Right lobe of liver (tissue), 6 donors: ENCODE data around the gene ANKRD44. TPM values are rescaled to one million over a fixed set of nuclear protein-coding genes. Genes with fewer than 3 reads are reported as not detected.

Experiments
- ATAC-seq, 4 donors: fragments of 200-7000 bp; cut with Tn5 transposase; one replicate each; pipeline ENCODE4 v1.9.1; 2020; ENCODE audit warnings: mild to moderate bottlenecking in 4 of 4, moderate library complexity in 4 of 4
- DNase-seq, 3 donors: peaks; one replicate each; pipeline ENCODE4 v3.0.0-alpha.2; 2020
- H3K27ac ChIP-seq, 3 donors: fragments of 200-600 bp; one replicate each; pipeline ENCODE4 v1.8.0; 2022
- H3K27me3 ChIP-seq, 2 donors: fragments of 200-600 bp; one replicate each; pipeline ENCODE4 v1.8.0; 2022
- H3K36me3 ChIP-seq, 4 donors: fragments of 200-600 bp; sonication (generic) in 1 of 4; one replicate each; pipeline versions ENCODE4 v1.5.1 to v1.8.0; 2017 to 2022; ENCODE audit warnings: control low read depth in 1 of 4
- H3K4me1 ChIP-seq, 4 donors: fragments of 200-600 bp; sonication (generic) in 1 of 4; one replicate each; pipeline versions ENCODE4 v1.5.1 to v1.8.0; 2017 to 2022; ENCODE audit warnings: control low read depth in 1 of 4
- H3K4me3 ChIP-seq, 3 donors: fragments of 200-600 bp; one replicate each; pipeline ENCODE4 v1.8.0; 2022
- H3K9me3 ChIP-seq, 4 donors: fragments of 200-600 bp; sonication (generic) in 1 of 4; one replicate each; pipeline versions ENCODE4 v1.5.1 to v1.8.0; 2017 to 2022; ENCODE audit warnings: control low read depth in 1 of 4
- POLR2A ChIP-seq: fragments of 450-650 bp; IDR thresholded peaks from one replicate; pipeline ENCODE4 v1.6.1; 2017; ENCODE audit warnings: antibody characterized with exemption, mild to moderate bottlenecking
- WGBS: methylation state at CpG from one replicate; pipeline ENCODE4 v1.1.6; 2018; ENCODE audit warnings: low coverage, low lambda C conversion rate; ENCODE audit not compliant: insufficient coverage; ENCODE audit errors: missing lambda C conversion rate; 5-methylcytosine and 5-hydroxymethylcytosine counted together
- intact Hi-C, 2 donors: fragments of 100-400 bp; cut with DNase I; formaldehyde crosslinking; loops; one replicate each; pipeline versions ENCODE4 v1.11.2 to v1.14.1; 2022
- total RNA-seq, 6 experiments: library from RNA; depleted of rRNA in 2 of 6; stranded (reverse); fragments of >200 nt in 2 of 6; fragmentation: NEBNext Ultra II Directional in 3 of 6; extraction: Animal tissue kit (Norgen Biotek cat#: 25700) in 3 of 6; gene quantifications; one replicate each; pipeline versions ENCODE4 v1.1.0 to v1.2.4, GENCODE V29; 2016 to 2023
- TF ChIP-seq, protein P1 (sequence below), 4 donors: fragments of 200-600 bp in 3 of 4; fragments of 450-650 bp in 1 of 4; IDR thresholded peaks; one replicate each; pipeline versions ENCODE4 v1.5.1 to v1.8.0; 2016 to 2022; ENCODE audit warnings: antibody characterized with exemption in 4 of 4, mild to moderate bottlenecking in 2 of 4
- donor health status: DM: no; HTN: yes; CAD: no.
- donor health status: DM: no; HTN: no; CAD: no.
- donor health status: DM: no; HTN: no; CAD: no.
- donor health status: DM: no; HTN: yes; CAD: no.
- donor health status: DM: no; HTN: yes; CAD: no.

Gene ANKRD44
- total RNA-seq, 6 experiments from 2014 or later, result 7.9 to 19.5 (median 13.3) TPM

DNA sequence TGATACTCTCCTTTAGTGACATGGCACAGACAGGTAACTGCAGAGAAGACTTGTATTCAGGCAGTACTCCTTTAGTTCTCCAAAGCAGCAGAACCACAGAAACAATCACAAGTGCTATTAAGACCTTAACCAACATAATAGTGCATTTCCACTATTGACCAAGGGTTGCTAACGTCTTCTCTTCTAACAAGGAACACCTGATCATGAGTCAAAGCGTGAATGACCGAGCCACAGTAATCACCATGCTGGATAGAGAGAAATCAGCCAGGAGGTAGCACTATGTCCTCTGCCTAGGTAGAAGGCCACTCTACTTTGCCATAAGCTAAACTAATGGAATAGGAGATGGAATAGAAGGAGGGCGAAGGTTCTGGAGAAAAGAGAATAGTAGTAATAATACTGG, 161.0 kb downstream of the ANKRD44 start:
- H3K9me3 ChIP-seq, result no peaks in the 10 kb centered on the region
- peaks cover 0 to 3% (median 0%) of the 10 kb centered on the region in 4 donors for H3K4me1 ChIP-seq
- H3K27me3 ChIP-seq, result no peaks in the 10 kb centered on the region
- intact Hi-C loops, result no loop called here
- TF ChIP-seq, protein P1, sequence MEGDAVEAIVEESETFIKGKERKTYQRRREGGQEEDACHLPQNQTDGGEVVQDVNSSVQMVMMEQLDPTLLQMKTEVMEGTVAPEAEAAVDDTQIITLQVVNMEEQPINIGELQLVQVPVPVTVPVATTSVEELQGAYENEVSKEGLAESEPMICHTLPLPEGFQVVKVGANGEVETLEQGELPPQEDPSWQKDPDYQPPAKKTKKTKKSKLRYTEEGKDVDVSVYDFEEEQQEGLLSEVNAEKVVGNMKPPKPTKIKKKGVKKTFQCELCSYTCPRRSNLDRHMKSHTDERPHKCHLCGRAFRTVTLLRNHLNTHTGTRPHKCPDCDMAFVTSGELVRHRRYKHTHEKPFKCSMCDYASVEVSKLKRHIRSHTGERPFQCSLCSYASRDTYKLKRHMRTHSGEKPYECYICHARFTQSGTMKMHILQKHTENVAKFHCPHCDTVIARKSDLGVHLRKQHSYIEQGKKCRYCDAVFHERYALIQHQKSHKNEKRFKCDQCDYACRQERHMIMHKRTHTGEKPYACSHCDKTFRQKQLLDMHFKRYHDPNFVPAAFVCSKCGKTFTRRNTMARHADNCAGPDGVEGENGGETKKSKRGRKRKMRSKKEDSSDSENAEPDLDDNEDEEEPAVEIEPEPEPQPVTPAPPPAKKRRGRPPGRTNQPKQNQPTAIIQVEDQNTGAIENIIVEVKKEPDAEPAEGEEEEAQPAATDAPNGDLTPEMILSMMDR (IDR thresholded peaks at IDR 0.05), result no peak
- TF ChIP-seq POLR2A, result no peak
- H3K4me3 ChIP-seq, result no peak overlapping the region
- 93% methylated on average over 3 of the region's 4 CpGs for WGBS
- DNase-seq, result no peak
- ATAC-seq, result no peak
- no peaks in the 10 kb centered on the region for H3K36me3 ChIP-seq
- no peak overlapping the region for H3K27ac ChIP-seq

DNA sequence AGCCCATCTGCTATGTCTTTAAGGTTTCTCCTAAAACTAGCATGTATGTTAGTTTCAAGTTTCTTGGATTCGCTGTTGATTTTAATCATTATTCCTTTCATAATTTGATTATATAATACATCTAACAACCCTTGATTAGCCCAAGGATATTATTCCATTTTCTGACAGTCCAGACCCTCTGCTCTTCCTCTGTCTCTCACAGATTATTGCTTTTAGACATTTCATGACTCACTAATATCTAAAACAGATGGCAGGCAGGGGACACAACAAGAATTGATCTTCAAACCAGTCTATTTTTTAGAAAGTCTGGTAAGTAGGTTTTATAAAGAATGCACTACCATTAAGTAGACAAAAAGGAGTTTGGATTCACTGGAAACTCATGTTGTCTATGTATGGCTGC, 162.2 kb downstream of the ANKRD44 start:
- TF ChIP-seq POLR2A, result no peak
- TF ChIP-seq, protein P1 (IDR thresholded peaks at IDR 0.05), result no peak
- peaks cover 0 to 3% (median 0%) of the 10 kb centered on the region in 4 donors for H3K4me1 ChIP-seq
- no peak overlapping the region for H3K4me3 ChIP-seq
- H3K9me3 ChIP-seq, result no peaks in the 10 kb centered on the region
- ATAC-seq, result no peak
- H3K27ac ChIP-seq, result no peak overlapping the region
- intact Hi-C loops, result no loop called here
- WGBS, result 100% methylated on average over 1 of the region's 1 CpG
- DNase-seq, result no peak
- H3K27me3 ChIP-seq, result no peaks in the 10 kb centered on the region
- no peaks in the 10 kb centered on the region for H3K36me3 ChIP-seq

DNA sequence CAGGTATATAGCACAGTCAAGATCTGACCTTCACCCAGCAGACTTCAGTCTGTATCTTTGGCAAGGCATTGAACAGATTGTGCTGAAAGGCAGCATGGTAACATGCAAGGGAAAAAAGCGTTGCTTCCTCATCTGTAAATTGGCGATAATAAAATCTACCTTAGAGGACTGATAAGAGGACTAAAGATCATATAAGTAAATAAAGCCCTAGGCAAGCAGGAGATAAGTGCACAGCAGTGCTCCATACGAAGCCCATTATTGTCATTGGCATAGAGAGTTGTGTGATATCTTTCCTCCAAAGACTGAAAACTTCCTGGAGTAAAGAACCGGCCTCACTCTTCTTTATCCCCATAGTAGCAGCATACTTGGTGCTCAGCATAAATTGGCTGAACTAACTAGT, 162.6 kb downstream of the ANKRD44 start:
- no peaks in the 10 kb centered on the region for H3K9me3 ChIP-seq
- H3K4me3 ChIP-seq, result no peak overlapping the region
- TF ChIP-seq POLR2A, result no peak
- TF ChIP-seq, protein P1 (IDR thresholded peaks at IDR 0.05), result no peak
- DNase-seq, result no peak
- H3K4me1 ChIP-seq, result peaks cover 0 to 3% (median 0%) of the 10 kb centered on the region in 4 donors
- WGBS, result 66% methylated on average over 3 of the region's 4 CpGs
- H3K27me3 ChIP-seq, result no peaks in the 10 kb centered on the region
- intact Hi-C loops, result no loop called here
- no peak overlapping the region for H3K27ac ChIP-seq
- no peaks in the 10 kb centered on the region for H3K36me3 ChIP-seq
- no peak for ATAC-seq

DNA sequence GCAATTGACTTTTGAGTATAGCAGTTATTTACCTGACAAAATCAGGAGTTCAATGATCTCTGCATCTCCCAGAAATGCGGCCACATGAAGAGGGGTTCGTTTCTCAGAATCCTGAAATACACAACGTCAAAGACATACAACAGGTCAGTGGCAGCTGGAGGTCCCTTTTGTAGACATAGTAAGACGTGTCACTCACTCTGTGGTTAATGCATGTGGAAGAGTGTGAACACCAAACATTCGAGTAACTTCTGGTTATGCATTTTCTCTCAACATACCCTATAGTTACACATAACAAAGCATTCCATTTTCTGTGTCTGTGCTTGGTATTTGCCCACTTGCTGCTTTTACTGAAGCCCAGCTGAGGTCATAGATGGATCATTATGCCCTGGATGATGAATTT, 163.6 kb downstream of the ANKRD44 start:
- Histone ChIP-seq H3K4me1 (no peaks in the 10 kb centered on the region), H3K36me3 (no peaks in the 10 kb centered on the region), H3K27ac (no peak overlapping the region), H3K27me3 (no peaks in the 10 kb centered on the region), H3K9me3 (no peaks in the 10 kb centered on the region), H3K4me3 (no peak overlapping the region)
- intact Hi-C loops, result no loop called here
- DNase-seq (no peak), ATAC-seq (no peak)
- no peak for TF ChIP-seq POLR2A
- TF ChIP-seq, protein P1 (IDR thresholded peaks at IDR 0.05), result no peak
- WGBS, result 58% methylated on average over 5 of the region's 5 CpGs
